ENCODE measurements around the gene KRT7.
"Not testable (repeated sequence)": the region's sequence is repeated elsewhere in the genome, so short reads cannot be mapped to it uniquely, and the experiment has no call there.

KRT7 gene

DNA sequence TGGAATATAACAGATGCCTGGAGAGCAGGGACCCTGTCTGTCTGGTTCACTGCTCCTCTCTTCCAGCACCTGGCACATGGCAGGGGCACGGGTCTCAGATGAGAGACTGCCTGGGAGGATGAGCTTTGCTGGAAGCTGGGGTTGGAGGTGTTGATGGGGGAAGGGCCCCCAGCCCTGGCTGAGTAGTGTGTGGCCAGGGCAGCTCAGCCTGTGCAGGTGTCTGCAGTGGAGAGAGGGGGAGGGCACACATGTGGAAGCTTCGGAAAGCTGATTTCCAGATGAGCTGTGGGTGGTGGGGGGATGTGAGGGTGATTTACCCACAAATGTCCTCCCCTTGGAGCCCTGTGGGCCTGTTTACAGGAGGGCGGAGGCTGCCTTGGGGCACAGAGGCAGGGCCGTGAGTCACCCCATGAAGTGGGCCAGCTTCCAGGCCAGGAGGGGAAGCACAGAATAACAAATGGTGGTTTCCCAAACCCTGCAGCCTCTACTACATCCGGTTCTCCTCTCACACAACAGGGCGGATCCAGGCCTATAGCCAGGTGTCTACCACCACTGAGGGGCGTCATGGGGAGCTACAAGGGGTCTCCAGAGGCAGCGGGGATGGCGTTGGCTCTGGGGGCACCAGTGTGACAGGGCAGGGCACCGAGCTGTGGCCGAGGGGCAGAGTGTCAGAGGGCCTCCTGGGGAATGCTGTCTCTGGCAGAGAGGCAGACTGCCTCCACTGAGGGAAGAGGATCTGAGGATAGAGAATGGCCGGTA lies 11.0 kb downstream of the KRT7 start:
- peak in 9 of 51 donors; percentile 10 to 59 (median 25) for DNase-seq

DNA sequence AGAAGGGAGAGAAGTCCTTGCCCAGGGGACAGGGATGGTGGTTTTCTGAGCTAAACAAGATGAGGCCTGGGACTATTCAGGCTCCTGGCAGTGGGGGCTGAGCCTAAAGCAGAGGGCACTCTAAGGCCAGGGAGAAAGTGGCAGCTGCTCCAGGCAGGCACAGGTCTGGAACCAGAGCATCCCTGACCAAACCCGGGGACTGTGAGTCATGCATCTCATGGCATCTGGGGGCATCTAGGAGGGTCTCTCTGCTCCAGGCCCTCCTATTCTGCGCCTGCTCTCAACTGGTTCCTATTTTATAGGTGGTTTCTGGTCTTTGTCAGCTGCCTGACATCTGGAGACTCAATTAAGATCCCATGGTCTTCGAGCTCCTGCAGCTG lies 11.6 kb downstream of the KRT7 start:
- no peak for DNase-seq

DNA sequence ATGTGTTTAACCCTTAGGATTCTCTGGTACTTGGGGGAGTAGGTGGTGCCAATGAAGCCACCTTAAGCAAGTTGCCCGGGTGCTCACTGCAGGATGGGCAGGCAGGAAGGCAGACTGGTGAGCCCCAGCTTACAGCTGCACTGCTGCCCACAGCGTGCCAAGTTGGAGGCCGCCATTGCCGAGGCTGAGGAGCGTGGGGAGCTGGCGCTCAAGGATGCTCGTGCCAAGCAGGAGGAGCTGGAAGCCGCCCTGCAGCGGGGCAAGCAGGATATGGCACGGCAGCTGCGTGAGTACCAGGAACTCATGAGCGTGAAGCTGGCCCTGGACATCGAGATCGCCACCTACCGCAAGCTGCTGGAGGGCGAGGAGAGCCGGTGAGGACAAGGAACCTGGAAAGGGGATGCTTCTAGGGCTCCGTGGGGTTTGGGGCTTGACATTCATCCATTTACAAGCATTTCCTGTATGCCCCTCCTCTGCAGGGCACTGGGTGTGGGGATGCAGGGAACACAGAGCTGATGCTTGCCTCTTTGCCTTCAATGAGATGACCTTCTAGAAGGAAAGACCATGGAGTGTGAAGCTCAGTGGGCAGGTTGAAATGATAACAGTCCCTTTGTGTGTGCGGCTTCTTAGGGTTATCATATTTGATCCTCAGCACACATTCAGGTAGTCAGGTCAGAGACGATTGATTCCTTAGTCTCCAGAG lies 12.4 kb downstream of the KRT7 start:
- DNase-seq: no peak

DNA sequence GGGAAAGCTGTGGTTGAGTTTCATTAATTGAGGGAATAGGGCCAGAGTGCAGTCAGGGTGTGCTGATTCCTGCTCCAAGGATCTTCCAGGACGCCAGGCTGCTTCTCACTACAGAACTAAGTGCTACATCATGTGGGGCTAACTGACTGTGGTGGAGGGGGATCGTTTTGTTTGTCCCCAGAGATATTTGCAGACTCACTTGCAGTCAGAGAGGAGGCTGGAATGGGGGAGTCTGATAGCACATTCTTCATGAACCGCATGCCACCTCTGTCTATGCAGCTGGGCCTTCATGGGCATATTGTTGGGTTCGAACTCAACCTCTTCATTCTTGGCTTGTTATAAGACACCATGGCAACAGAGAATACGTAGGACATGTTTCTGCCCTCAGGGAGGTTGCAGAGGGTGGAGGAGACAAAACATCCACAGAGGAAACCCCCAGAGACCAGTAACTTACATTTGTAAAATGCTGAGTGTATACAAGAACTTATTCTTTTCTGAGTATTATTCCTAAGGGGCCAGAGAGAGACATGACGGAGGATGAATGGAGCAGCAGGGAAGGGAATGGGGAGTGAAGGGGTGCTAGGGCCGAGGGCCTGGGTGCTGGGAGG lies 13.0 kb downstream of the KRT7 start:
- no peak for DNase-seq

DNA sequence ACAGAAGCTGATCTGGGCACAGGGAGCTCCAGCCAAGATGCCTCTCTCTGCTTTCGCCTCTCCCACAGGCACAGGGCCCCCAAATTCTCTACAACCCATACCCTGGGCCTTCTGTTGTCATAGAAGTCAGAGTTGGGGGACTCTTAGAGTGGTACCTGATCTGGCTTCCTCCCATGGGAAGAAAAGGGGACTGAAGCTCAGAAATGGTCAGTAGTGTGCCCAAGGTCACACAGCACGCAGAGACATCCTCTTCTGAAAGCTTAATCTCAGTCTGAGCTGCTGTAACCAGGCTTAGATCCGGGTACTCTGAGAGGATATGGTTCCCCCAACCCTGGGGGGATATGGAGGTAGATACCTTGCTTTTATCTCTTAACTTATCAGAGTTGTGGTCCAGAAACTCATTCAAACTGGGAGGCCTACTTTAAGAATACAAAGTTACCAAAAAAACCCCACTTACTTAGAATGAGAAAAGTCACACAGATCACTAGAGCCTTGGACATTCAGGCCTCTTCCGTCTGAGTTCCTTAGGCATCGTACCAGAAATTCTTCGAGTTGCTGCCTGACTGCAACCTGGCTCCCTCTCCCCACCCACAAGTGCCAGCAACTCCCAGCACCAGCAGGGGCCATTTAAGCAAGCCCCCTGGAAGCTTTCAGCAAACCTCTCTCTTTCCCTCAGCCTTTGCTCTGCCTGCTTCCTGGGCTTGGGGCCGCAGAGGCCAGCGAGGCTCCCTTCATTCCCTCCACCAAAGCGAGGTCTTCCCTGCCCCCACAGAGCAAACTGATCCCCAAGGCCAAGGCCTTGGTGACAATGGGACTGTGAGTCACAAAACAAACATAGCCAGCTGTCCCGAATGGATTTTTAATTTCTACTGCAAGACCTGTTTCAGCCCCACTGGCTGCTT lies 13.9 kb downstream of the KRT7 start:
- DNase-seq: peak in 1 of 51 donors; percentile 22

DNA sequence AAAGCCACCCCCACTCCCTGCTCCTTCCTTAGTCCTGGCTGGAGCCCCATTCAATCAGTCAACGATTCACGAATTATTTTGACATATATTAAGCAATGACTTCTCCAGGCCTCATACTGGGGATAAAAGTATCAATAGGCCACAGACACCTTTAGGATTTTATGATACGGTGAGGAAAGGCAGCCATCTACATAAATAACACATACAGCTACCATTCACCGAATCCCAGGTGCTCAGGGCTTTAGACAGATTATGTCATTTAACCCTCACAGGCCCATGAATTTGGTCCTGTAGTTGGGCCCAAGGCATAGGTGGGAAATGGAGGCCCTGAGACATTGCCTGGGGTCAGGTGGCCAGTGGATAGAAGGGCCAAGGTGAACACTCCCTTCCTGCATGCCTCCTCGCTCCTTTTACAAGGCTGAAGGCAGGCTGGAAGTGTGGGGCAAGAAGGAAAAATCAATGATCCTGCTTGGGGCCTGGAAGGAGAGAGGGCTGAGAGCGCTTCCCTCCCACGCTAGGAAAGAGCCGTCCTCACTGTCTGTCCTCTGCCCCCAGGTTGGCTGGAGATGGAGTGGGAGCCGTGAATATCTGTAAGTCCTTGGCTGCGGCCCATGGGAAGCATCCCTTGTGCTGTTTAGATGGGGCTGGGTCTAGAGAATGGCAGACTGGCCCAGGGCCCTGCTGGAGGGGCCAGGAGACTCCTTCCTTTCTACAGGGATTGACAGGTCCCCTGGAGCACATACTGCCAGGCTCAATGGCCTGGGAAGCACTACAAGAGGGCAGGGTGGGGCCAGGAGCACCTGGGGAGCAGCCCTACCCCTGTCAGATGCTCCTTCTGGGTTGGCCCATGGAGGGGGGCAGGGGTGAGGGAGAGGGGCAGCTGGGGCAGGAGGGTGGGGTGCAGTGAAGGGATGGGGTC lies 14.8 kb downstream of the KRT7 start:
- no peak for DNase-seq

DNA sequence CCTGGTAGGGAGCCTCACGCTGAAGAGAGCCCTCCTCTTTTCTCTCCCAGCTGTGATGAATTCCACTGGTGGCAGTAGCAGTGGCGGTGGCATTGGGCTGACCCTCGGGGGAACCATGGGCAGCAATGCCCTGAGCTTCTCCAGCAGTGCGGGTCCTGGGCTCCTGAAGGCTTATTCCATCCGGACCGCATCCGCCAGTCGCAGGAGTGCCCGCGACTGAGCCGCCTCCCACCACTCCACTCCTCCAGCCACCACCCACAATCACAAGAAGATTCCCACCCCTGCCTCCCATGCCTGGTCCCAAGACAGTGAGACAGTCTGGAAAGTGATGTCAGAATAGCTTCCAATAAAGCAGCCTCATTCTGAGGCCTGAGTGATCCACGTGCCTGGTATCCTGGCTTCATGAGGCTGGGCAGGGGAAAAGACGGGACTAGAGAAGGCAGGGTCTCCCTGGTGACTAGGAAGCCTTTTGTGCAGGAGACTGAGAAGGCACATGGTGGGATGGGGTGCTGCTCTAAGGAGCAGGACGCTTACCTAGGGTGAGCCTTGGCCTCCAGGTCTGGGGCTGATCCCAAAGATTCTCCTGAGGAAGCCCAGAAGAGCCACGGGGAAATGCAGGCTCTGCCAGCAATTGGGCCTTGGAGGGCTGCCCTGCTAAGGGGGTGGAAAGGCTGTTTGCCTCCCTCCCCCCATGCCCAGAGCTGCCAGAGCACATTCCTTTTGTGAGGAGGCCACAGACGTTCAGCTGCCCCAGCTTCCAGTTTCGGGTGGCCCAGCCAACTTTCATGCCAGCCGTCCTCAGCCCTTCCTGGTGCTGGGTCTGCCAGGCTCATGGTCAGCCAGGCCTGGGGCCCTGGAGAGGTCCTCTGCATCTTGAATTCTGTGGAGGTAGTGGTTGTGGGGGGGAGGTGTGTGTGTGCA lies 15.8 kb downstream of the KRT7 start:
- peak in 36 of 51 donors; percentile 10 to 79 (median 52) for DNase-seq

DNA sequence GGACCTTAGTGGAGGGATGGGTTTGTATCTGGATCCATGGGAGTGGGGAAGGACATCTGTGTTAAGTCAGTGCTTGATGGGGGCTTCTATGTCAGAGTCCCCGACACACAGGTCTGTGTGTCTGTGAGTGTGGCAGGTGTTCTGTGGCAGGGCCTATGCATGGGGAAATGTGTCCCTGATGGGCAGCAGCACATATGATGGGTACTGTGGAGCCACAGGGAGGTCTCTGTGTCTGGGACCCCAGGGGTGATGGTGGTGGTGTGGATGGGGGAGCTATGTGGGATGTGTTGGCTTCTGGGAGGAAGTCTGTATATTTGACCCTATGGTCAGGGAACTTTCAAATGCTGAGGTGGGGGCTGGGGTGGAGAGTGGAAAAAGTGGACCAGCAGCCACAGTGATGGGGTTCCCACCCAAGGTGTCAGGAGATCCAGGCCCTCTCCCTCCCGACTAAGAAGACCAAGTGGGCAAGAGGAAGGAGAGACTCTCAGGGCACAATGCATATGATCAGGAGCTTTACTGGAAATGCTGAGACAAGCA lies 16.5 kb downstream of the KRT7 start:
- DNase-seq: no peak

DNA sequence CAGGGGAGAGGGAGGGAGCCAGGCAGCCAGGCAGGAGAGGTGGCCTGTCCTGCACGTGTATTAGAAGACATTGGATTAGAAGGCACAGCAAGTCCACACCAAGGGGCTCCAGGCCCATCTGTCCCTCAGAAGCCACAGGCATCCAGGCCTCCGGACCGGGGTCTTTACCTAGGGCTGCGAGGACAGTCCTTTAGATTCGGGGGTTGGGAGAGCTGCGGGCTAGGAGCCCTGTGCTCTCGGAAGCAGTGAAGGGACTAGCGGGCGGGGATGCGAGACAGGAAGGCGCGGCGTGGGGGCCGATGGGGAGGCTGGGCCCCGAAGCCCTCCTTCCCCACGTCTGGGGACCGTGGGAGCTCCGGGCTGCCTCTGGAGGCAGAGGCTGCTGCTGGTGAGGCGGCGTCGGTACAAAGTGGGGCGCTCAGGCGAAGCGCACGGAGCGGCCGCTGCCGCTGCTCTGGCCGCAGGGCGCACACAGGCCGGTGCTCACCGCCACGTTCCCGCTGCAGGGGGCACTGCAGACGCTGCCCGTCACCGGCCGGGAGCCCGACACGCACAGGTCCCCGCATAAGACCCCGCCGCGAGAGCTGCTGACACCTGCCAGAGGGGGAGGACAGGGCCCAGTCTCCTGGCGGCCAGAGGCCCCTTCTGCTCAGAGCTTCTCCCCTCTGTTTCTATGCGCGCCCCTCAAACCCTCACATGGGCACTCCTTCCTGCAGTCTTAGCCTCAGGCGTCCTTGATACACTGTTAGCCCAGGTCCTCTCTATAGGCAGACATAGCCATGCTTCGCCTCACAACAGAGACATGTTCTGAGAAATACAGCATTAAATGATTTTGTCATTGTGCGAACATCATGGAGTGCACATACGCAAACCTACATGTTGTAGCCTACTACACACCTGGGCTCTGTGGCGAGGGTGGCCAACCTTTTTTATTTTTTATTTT lies 17.3 kb downstream of the KRT7 start:
- no peak for DNase-seq

DNA sequence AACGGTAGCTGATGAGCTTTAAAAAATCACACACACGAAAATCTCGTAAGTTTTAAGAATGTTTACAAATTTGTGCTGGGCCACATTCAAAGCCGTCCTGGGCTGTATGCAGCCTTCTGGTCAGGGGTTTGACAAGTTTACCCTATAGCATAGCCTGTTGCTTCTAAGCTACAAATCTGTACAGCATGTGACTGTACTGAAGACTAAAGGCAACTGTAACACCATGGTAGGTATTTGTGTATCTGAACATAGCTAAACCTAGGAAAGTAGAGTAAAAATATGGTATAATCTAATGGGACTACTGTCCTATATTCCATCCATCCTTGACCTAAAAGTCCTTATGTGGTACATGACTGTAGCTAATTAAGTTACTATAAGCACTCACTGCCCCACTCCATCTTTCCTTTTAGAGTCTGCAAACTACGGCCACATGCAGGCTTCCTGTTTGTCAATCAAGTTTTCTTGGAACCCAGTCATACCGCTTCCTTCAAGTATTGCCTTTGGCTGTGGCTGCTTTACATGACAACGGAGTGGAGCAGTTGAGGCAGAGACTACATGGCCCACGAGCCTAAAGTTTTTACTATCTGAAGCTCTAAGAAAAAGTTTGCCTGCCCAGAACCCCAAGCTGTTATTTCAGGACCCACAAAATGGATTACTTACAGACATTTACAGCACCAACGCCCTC lies 18.5 kb downstream of the KRT7 start:
- DNase-seq: no peak

DNA sequence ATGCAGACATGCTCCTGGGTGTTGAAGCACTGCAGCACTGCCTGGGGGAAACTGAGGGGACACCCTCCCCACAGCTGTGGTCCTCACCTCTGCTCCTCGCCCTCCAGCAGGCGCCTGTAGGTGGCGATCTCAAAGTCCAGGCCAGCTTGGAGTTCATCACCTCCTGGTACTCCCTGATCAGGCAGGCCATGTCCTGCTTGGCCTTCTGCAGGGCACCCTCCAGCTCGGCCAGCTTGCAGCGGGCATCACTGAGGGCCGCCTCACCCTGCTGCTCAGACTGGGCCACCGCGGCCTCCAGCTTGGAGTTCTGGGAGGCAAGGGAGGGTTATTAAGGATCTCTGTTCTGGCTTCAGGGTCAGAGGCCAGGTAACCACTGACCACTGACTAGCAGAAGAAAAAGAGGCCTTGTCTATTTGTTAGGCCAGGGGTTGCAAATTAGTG lies 19.2 kb downstream of the KRT7 start:
- DNase-seq: not testable (repeated sequence)

DNA sequence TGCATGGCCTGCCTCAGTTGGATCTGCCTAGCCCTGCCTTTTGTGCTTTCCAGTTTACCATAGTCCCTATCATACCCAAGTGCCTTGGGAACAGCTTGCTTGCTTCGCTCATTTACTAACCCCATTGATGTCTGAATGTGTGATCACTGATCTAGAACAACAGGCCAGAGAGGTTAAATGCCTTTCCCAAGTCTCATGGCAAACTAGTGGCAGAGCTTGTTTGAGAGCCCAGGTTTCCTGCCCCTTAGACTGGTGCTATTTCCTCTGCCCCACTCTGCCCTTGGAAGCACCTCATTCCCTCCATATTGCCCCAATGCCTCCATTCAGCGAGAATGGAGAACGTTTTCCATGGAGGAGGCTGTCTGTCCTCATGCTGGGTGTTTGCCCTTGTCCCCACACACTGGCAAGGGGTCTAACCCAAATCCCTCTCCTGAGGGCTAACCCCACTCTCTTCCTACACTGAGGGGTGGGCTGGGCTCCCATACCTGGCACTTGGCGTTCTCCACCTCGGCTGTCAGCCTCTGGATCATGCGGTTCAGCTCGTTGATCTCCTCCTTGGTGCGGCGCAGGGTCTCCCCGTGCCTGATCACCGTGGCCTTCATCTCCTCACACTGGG lies 19.8 kb downstream of the KRT7 start:
- no peak for DNase-seq

DNA sequence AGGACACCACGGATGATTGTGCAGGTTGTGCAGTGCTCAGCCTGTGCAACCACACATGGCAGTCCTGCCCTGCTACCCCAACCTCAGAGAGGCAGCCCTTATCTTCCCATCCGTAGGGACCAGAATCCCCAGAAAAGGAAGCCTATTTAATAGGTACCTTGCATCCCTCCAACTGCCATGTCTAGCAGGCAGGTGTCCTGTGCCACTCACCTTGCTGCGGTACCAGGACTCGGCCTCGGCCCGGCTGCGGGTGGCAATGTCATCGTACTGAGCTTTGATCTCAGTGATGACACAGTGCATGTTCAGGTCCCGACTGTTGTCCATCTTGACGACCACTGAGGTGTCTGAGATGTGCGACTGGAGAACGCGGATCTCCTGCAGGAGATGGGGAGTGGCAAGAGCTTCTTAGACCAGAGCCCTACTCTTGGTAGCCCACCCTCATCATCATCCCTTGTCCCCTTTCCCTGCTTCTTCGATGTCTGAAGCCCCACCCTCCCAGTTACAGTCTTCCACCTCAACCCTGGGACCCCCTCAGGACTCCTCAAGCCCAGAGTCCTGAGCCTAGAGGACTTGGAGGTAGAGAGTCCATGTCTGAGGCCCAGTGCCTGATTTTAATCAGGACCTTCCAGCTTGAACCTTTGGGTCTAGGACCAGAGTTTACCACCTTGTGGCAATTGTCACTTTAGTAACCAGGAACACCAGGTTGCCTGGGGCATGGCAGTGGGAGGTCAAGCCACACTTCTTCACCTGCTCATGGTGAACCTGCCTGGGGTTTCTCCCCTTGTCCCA lies 20.5 kb downstream of the KRT7 start:
- no peak for DNase-seq

DNA sequence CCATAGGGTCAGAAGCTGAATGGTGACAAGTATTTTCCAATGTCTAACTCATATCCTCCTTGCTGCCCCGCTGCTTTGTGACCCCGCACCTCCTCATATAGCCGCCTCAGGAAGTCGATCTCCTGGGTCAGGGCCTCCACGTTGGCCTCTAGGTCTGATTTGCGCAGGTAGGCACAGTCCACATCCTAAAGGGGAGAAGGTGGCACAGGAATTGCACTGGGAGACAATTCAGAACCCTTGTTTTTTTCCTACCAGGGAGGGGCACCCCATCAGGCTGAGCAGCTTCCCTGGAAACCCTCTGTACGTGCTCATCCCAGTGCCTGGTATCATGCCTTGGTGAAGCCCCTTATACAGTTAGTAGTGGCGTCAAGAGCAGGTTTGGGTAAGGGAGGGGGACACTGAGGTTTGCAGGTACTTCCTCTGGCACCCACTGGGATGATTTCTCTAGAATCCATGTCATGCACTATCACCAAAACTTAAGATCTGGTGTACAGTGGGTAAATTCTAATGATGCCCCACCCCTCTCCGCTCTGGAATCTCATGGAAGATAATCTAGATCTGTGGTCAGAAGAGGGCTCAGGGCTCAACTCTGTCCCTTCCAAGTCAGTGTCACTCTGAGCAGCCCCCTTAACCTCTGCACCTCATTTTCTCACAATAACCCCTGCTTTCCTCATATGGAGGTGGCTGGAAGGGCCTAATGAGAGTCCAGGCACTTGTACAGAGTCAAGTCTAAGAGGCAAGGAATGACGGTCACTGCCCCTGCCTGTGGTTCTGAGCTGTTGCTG lies 21.3 kb downstream of the KRT7 start:
- no peak for DNase-seq

Measured in hypothalamus (tissue), 51 donors.